GM10847 (cell line): Measurements from ENCODE around the gene GSC2.

Experiments
- POLR2A ChIP-seq: IDR thresholded peaks from 2 replicates; pipeline ENCODE4 v1.6.1; 2011; ENCODE audit not compliant: insufficient read length; ENCODE audit errors: extremely low read depth

GSC2 gene

GRCh38 chr22:19105867-19106802 lies 44.0 kb downstream of the GSC2 start:
- TF ChIP-seq POLR2A = no peak

GRCh38 chr22:19105456-19105855 lies 44.6 kb downstream of the GSC2 start:
- TF ChIP-seq POLR2A = no peak

- no peak for TF ChIP-seq POLR2A
Measured at GRCh38 chr22:19103880-19104821, 45.9 kb downstream of the GSC2 start.

DNA sequence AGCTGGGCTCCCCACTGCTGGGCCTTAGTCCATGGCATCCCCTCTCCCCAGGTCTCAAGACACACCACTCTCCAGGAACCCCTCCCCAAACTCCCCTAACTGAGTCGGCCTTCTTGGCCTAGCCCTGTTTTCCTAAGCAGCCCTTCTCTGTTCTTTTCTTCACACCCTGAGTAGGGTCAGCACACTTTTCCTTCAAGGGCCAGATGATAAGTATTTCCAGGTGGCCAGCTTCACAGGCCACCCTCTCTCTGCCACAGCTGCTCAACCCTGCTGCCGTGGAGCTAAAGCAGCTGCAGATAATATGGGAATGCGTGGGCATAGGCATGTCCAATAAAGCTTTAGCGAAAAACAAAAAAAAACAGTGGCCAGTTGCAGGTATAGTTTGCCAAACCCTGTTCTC lies 51.9 kb downstream of the GSC2 start:
- no peak for TF ChIP-seq POLR2A

- no peak for TF ChIP-seq POLR2A
Measured at GRCh38 chr22:19097518-19097917, 52.6 kb downstream of the GSC2 start.
